ENCODE data around the gene NFATC1.

Gene NFATC1

DNA sequence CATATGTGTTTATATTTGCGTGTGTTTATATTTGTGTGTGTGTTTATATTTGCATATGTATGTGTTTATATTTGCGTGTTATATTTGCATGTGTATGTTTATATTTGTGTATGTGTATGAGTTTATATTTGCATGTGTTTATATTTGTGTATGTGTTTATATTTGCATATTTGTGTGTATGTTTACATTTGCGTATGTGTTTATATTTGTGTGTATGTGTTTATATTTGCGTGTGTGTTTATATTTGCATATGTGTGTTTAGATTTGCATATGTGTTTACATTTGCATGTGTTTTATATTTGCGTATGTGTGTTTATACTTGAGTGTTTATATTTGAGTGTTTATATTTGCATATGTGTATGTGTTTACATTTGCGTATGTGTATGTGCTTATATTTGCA is 168.2 kb downstream of the NFATC1 start:
- Histone ChIP-seq H4K20me1 (ENCODE audit: insufficient read depth, low read length) (no peaks in the 10 kb centered on the region), H3K9ac (ENCODE audit: low read length) (no peak overlapping the region), H2AFZ (ENCODE audit: low read length) (no peak overlapping the region), H3K79me2 (ENCODE audit: insufficient read depth, low read length) (no peaks in the 10 kb centered on the region), H3K4me1 (ENCODE audit: insufficient read depth, low read length, severe bottlenecking) (no peaks in the 10 kb centered on the region), H3K4me2 (ENCODE audit: low read length) (no peak overlapping the region), H3F3A (ENCODE audit: insufficient read depth, low read length) (peaks cover 11% of the 10 kb centered on the region), H3K4me3 (ENCODE audit: low read depth, low read length, poor library complexity, severe bottlenecking) (no peak overlapping the region), H3K27me3 (ENCODE audit: insufficient read depth, low read length) (no peaks in the 10 kb centered on the region; the same call in 1 of the 2 replicates), H3K9me2 (ENCODE audit: low read depth, low read length) (no peaks in the 10 kb centered on the region), H3K36me3 (ENCODE audit: insufficient read depth, low read length) (no peaks in the 10 kb centered on the region), H3K27ac (ENCODE audit: low read depth, low read length, poor library complexity, severe bottlenecking) (no peak overlapping the region), H3K9me3 (ENCODE audit: low read length) (peaks cover 4% of the 10 kb centered on the region; the same call in 1 of the 2 replicates)
- TF ChIP-seq CTCF (IDR thresholded peaks at IDR 0.05; ENCODE audit: low read length) (no peak), EZH2 (IDR thresholded peaks at IDR 0.05; ENCODE audit: borderline replicate concordance, low read length) (no peak)

- Histone ChIP-seq H3K27ac (ENCODE audit: low read depth, low read length, poor library complexity, severe bottlenecking) (no peak overlapping the region), H3K4me2 (ENCODE audit: low read length) (no peak overlapping the region), H3K79me2 (ENCODE audit: insufficient read depth, low read length) (no peaks in the 10 kb centered on the region), H2AFZ (ENCODE audit: low read length) (no peak overlapping the region), H3F3A (ENCODE audit: insufficient read depth, low read length) (peaks cover 11% of the 10 kb centered on the region), H3K4me1 (ENCODE audit: insufficient read depth, low read length, severe bottlenecking) (no peaks in the 10 kb centered on the region), H3K9ac (ENCODE audit: low read length) (no peak overlapping the region), H4K20me1 (ENCODE audit: insufficient read depth, low read length) (no peaks in the 10 kb centered on the region), H3K9me3 (ENCODE audit: low read length) (peaks cover 4% of the 10 kb centered on the region; the same call in 1 of the 2 replicates), H3K27me3 (ENCODE audit: insufficient read depth, low read length) (no peaks in the 10 kb centered on the region; the same call in 1 of the 2 replicates), H3K9me2 (ENCODE audit: low read depth, low read length) (no peaks in the 10 kb centered on the region), H3K4me3 (ENCODE audit: low read depth, low read length, poor library complexity, severe bottlenecking) (no peak overlapping the region), H3K36me3 (ENCODE audit: insufficient read depth, low read length) (no peaks in the 10 kb centered on the region)
- no peak for TF ChIP-seq EZH2 (IDR thresholded peaks at IDR 0.05; ENCODE audit: borderline replicate concordance, low read length)
Observed at GRCh38 chr18:79564441-79564840, 168.7 kb downstream of the NFATC1 start.

DNA sequence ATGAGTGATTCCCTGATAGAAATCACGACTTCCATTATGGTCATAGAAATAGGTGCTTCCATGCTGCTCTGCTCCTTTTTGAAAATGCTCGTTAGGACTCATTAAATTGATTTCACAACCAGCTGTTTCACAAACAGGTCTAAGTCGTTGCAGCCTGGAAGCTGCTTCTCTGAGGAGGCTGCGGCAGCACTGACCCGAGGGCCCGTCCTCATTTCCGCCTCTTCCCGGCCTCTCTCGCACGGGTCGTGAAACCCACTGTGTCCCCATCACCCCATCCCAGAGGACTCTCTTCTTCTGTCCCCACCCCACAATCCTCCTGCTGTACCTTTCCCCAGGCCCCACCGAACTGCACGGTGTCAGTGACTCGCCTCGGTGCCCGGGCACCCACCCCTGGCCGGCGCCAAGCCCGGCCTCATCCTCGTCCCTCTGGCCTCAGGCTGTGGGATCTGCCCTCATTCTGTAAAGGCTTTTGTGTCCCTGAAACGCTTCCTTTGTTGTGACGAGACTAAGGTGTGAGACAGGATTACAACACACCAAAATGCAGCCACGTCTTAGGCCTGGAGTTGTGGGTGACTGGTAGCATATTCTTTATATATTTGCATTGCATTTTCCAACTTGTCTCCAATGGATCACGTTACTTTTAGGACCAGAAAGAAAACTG is 171.2 kb downstream of the NFATC1 start:
- Histone ChIP-seq H3K4me2 (ENCODE audit: low read length) (no peak overlapping the region), H3K4me1 (ENCODE audit: insufficient read depth, low read length, severe bottlenecking) (no peaks in the 10 kb centered on the region), H3K79me2 (ENCODE audit: insufficient read depth, low read length) (no peaks in the 10 kb centered on the region), H3K27me3 (ENCODE audit: insufficient read depth, low read length) (no peaks in the 10 kb centered on the region; the same call in none of the 2 replicates), H3K4me3 (ENCODE audit: low read depth, low read length, poor library complexity, severe bottlenecking) (no peak overlapping the region), H3F3A (ENCODE audit: insufficient read depth, low read length) (peaks cover 11% of the 10 kb centered on the region), H3K9ac (ENCODE audit: low read length) (no peak overlapping the region), H3K36me3 (ENCODE audit: insufficient read depth, low read length) (no peaks in the 10 kb centered on the region), H4K20me1 (ENCODE audit: insufficient read depth, low read length) (no peaks in the 10 kb centered on the region), H2AFZ (ENCODE audit: low read length) (no peak overlapping the region), H3K9me2 (ENCODE audit: low read depth, low read length) (no peaks in the 10 kb centered on the region), H3K9me3 (ENCODE audit: low read length) (peaks cover 4% of the 10 kb centered on the region; the same call in 1 of the 2 replicates), H3K27ac (ENCODE audit: low read depth, low read length, poor library complexity, severe bottlenecking) (no peak overlapping the region)
- TF ChIP-seq CTCF (IDR thresholded peaks at IDR 0.05; ENCODE audit: low read length) (no peak), EZH2 (IDR thresholded peaks at IDR 0.05; ENCODE audit: borderline replicate concordance, low read length) (no peak)
